ENCODE data around the gene ETF1. TPM values are rescaled to one million over a fixed set of nuclear protein-coding genes. Genes with fewer than 3 reads are reported as not detected.

Gene ETF1
- total and polyA plus RNA-seq, 5 donors from 2014 or later, result 25.9 to 170 (median 38.8) TPM

GRCh38 chr5:138559937-138560336, 16.9 kb upstream of the ETF1 start:
- no peaks in the 10 kb centered on the region for H3K27me3 Mint-ChIP-seq
- H3K9me3 Mint-ChIP-seq, result no peaks in the 10 kb centered on the region
- no peak for ATAC-seq (ENCODE audit: low read depth in 2 of 2)
- DNase-seq, result no peak
- peak overlapping the region; percentile 20 to 32 (median 31) for H3K27ac Mint-ChIP-seq
- Histone ChIP-seq H3K27ac (ENCODE audit: insufficient read depth, low read length, poor library complexity, severe bottlenecking) (no peak overlapping the region), H3K4me1 (ENCODE audit: control insufficient read depth, insufficient read depth, low read length, poor library complexity, severe bottlenecking) (peaks cover 2% of the 10 kb centered on the region), H3K9me3 (ENCODE audit: control insufficient read depth in 2 of 2, low read length in 2 of 2) (no peaks in the 10 kb centered on the region), H3K4me3 (ENCODE audit: low read depth, low read length) (no peak overlapping the region), H3K27me3 (ENCODE audit: control insufficient read depth, insufficient read depth, low read length) (no peaks in the 10 kb centered on the region), H3K36me3 (ENCODE audit: control insufficient read depth, insufficient read depth, low read length) (peaks cover 89% of the 10 kb centered on the region)
- peaks cover 60% of the 10 kb centered on the region for H3K36me3 Mint-ChIP-seq
- peaks cover 14 to 29% (median 23%) of the 10 kb centered on the region in 4 donors for H3K4me1 Mint-ChIP-seq
- H3K4me3 Mint-ChIP-seq, result no peak overlapping the region

GRCh38 chr5:138557677-138558076, 14.6 kb upstream of the ETF1 start:
- ATAC-seq (ENCODE audit: low read depth in 2 of 2) (no peak), DNase-seq (no peak)
- Histone ChIP-seq H3K4me3 (ENCODE audit: low read depth, low read length) (no peak overlapping the region), H3K27me3 (ENCODE audit: control insufficient read depth, insufficient read depth, low read length) (no peaks in the 10 kb centered on the region), H3K4me1 (ENCODE audit: control insufficient read depth, insufficient read depth, low read length, poor library complexity, severe bottlenecking) (no peaks in the 10 kb centered on the region), H3K9me3 (ENCODE audit: control insufficient read depth in 2 of 2, low read length in 2 of 2) (no peaks in the 10 kb centered on the region), H3K36me3 (ENCODE audit: control insufficient read depth, insufficient read depth, low read length) (peaks cover 81% of the 10 kb centered on the region), H3K27ac (ENCODE audit: insufficient read depth, low read length, poor library complexity, severe bottlenecking) (no peak overlapping the region)
- H3K27me3 Mint-ChIP-seq, result no peaks in the 10 kb centered on the region
- H3K9me3 Mint-ChIP-seq, result no peaks in the 10 kb centered on the region
- peak overlapping the region in 1 of 3 donors; percentile 34 for H3K27ac Mint-ChIP-seq
- peaks cover 51% of the 10 kb centered on the region for H3K36me3 Mint-ChIP-seq
- peaks cover 12 to 16% (median 13%) of the 10 kb centered on the region in 4 donors for H3K4me1 Mint-ChIP-seq
- no peak overlapping the region for H3K4me3 Mint-ChIP-seq

- Histone ChIP-seq H3K27me3 (ENCODE audit: control insufficient read depth, insufficient read depth, low read length) (no peaks in the 10 kb centered on the region), H3K9me3 (ENCODE audit: control insufficient read depth in 2 of 2, low read length in 2 of 2) (no peaks in the 10 kb centered on the region), H3K36me3 (ENCODE audit: control insufficient read depth, insufficient read depth, low read length) (peaks cover 54% of the 10 kb centered on the region), H3K27ac (ENCODE audit: insufficient read depth, low read length, poor library complexity, severe bottlenecking) (peak overlapping the region; percentile 3), H3K4me3 (ENCODE audit: low read depth, low read length) (no peak overlapping the region), H3K4me1 (ENCODE audit: control insufficient read depth, insufficient read depth, low read length, poor library complexity, severe bottlenecking) (no peaks in the 10 kb centered on the region)
- Mint-ChIP-seq H3K27me3 (no peaks in the 10 kb centered on the region), H3K4me3 (no peak overlapping the region), H3K9me3 (no peaks in the 10 kb centered on the region), H3K36me3 (peaks cover 38% of the 10 kb centered on the region), H3K4me1 (peaks cover 6 to 20% (median 11%) of the 10 kb centered on the region in 4 donors), H3K27ac (no peak overlapping the region)
- DNase-seq (no peak), ATAC-seq (ENCODE audit: low read depth in 2 of 2) (no peak)
Observed at GRCh38 chr5:138554143-138554542, 11.1 kb upstream of the ETF1 start.

GRCh38 chr5:138553437-138554095, 10.5 kb upstream of the ETF1 start:
- no peak for DNase-seq
- peak overlapping the region in 2 of 3 donors; percentile 15 to 49 for H3K27ac Mint-ChIP-seq
- Histone ChIP-seq H3K4me1 (ENCODE audit: control insufficient read depth, insufficient read depth, low read length, poor library complexity, severe bottlenecking) (no peaks in the 10 kb centered on the region), H3K27ac (ENCODE audit: insufficient read depth, low read length, poor library complexity, severe bottlenecking) (peak overlapping the region; percentile 20), H3K36me3 (ENCODE audit: control insufficient read depth, insufficient read depth, low read length) (peaks cover 48% of the 10 kb centered on the region), H3K9me3 (ENCODE audit: control insufficient read depth in 2 of 2, low read length in 2 of 2) (no peaks in the 10 kb centered on the region), H3K27me3 (ENCODE audit: control insufficient read depth, insufficient read depth, low read length) (no peaks in the 10 kb centered on the region), H3K4me3 (ENCODE audit: low read depth, low read length) (no peak overlapping the region)
- H3K4me1 Mint-ChIP-seq, result peaks cover 10 to 21% (median 14%) of the 10 kb centered on the region in 4 donors
- H3K27me3 Mint-ChIP-seq, result no peaks in the 10 kb centered on the region
- H3K36me3 Mint-ChIP-seq, result peaks cover 34% of the 10 kb centered on the region
- no peak overlapping the region for H3K4me3 Mint-ChIP-seq
- no peak for ATAC-seq (ENCODE audit: low read depth in 2 of 2)
- H3K9me3 Mint-ChIP-seq, result no peaks in the 10 kb centered on the region

- Mint-ChIP-seq H3K4me3 (no peak overlapping the region), H3K9me3 (peaks cover 0 to 1% (median 0%) of the 10 kb centered on the region in 7 donors), H3K36me3 (peaks cover 25% of the 10 kb centered on the region), H3K4me1 (peaks cover 19 to 25% (median 22%) of the 10 kb centered on the region in 4 donors), H3K27me3 (no peaks in the 10 kb centered on the region), H3K27ac (peak overlapping the region in 1 of 3 donors; percentile 49)
- Histone ChIP-seq H3K4me1 (ENCODE audit: control insufficient read depth, insufficient read depth, low read length, poor library complexity, severe bottlenecking) (no peaks in the 10 kb centered on the region), H3K36me3 (ENCODE audit: control insufficient read depth, insufficient read depth, low read length) (peaks cover 39% of the 10 kb centered on the region), H3K27me3 (ENCODE audit: control insufficient read depth, insufficient read depth, low read length) (no peaks in the 10 kb centered on the region), H3K9me3 (ENCODE audit: control insufficient read depth in 2 of 2, low read length in 2 of 2) (no peaks in the 10 kb centered on the region), H3K27ac (ENCODE audit: insufficient read depth, low read length, poor library complexity, severe bottlenecking) (no peak overlapping the region), H3K4me3 (ENCODE audit: low read depth, low read length) (no peak overlapping the region)
- DNase-seq (no peak), ATAC-seq (ENCODE audit: low read depth in 2 of 2) (no peak)
Observed at GRCh38 chr5:138552657-138553056, 9.6 kb upstream of the ETF1 start.

- H3K4me3 ChIP-seq (ENCODE audit: low read depth, low read length), result no peak overlapping the region
- H3K27me3 Mint-ChIP-seq, result no peaks in the 10 kb centered on the region
- no peak overlapping the region for H3K27ac Mint-ChIP-seq
- H3K9me3 ChIP-seq (ENCODE audit: control insufficient read depth in 2 of 2, low read length in 2 of 2), result no peaks in the 10 kb centered on the region
- H3K4me1 Mint-ChIP-seq, result peaks cover 22 to 53% (median 33%) of the 10 kb centered on the region in 4 donors
- H3K9me3 Mint-ChIP-seq, result peaks cover 0 to 1% (median 0%) of the 10 kb centered on the region in 7 donors
- H3K27ac ChIP-seq (ENCODE audit: insufficient read depth, low read length, poor library complexity, severe bottlenecking), result no peak overlapping the region
- H3K4me3 Mint-ChIP-seq, result peak overlapping the region in 1 of 4 donors; percentile 69
- ATAC-seq (ENCODE audit: low read depth in 2 of 2), result no peak
- H3K4me1 ChIP-seq (ENCODE audit: control insufficient read depth, insufficient read depth, low read length, poor library complexity, severe bottlenecking), result peaks cover 19% of the 10 kb centered on the region
- peaks cover 7% of the 10 kb centered on the region for H3K36me3 Mint-ChIP-seq
- DNase-seq, result no peak
- peaks cover 6% of the 10 kb centered on the region for H3K36me3 ChIP-seq (ENCODE audit: control insufficient read depth, insufficient read depth, low read length)
- H3K27me3 ChIP-seq (ENCODE audit: control insufficient read depth, insufficient read depth, low read length), result no peaks in the 10 kb centered on the region
Observed at GRCh38 chr5:138549414-138549813, 6.4 kb upstream of the ETF1 start.

GRCh38 chr5:138545919-138546562, 3.0 kb upstream of the ETF1 start:
- H3K4me1 ChIP-seq (ENCODE audit: control insufficient read depth, insufficient read depth, low read length, poor library complexity, severe bottlenecking), result peaks cover 41% of the 10 kb centered on the region
- ATAC-seq (ENCODE audit: low read depth in 2 of 2) (no peak), DNase-seq (no peak)
- Mint-ChIP-seq H3K9me3 (peaks cover 0 to 1% (median 0%) of the 10 kb centered on the region in 7 donors), H3K27ac (peak overlapping the region in 2 of 3 donors; percentile 55 to 68), H3K4me1 (peaks cover 37 to 68% (median 49%) of the 10 kb centered on the region in 4 donors), H3K4me3 (peak overlapping the region; percentile 51 to 81 (median 56)), H3K27me3 (no peaks in the 10 kb centered on the region), H3K36me3 (peaks cover 8% of the 10 kb centered on the region)
- no peak overlapping the region for H3K4me3 ChIP-seq (ENCODE audit: low read depth, low read length)
- H3K27ac ChIP-seq (ENCODE audit: insufficient read depth, low read length, poor library complexity, severe bottlenecking), result no peak overlapping the region
- H3K36me3 ChIP-seq (ENCODE audit: control insufficient read depth, insufficient read depth, low read length), result no peaks in the 10 kb centered on the region
- H3K9me3 ChIP-seq (ENCODE audit: control insufficient read depth in 2 of 2, low read length in 2 of 2), result no peaks in the 10 kb centered on the region
- no peaks in the 10 kb centered on the region for H3K27me3 ChIP-seq (ENCODE audit: control insufficient read depth, insufficient read depth, low read length)

All from CD4-positive, CD25-positive, alpha-beta regulatory T cell (primary cell).